BE2C (cell line): ENCODE results near the gene CALM1.

ENCODE experiments used
- DNase-seq: peaks from one replicate; pipeline ENCODE4 v3.0.0-alpha.2; 2020
- H3K27me3 ChIP-seq: fragments of 250-450 bp; sonication (Bioruptor Pico); 2 replicates; pipeline ENCODE4 v1.5.1; 2020; ENCODE audit warnings: mild to moderate bottlenecking
- H3K36me3 ChIP-seq: fragments of 250-450 bp; sonication (Bioruptor Pico); 2 replicates; pipeline ENCODE4 v1.5.1; 2020; ENCODE audit warnings: mild to moderate bottlenecking
- H3K4me1 ChIP-seq: fragments of 250-450 bp; sonication (Bioruptor Pico); 2 replicates; pipeline ENCODE4 v1.5.1; 2020
- H3K4me3 ChIP-seq: 2 replicates; pipeline ENCODE4 v1.5.1; 2011; ENCODE audit warnings: low read depth, low read length
- H3K9me3 ChIP-seq: fragments of 250-450 bp; sonication (Bioruptor Pico); 2 replicates; pipeline ENCODE4 v1.5.1; 2020
- TF ChIP-seq, protein P1 (sequence below): IDR thresholded peaks from 2 replicates; pipeline ENCODE4 v1.5.1; 2012; ENCODE audit warnings: mild to moderate bottlenecking, low read depth, low read length

Gene CALM1

DNA sequence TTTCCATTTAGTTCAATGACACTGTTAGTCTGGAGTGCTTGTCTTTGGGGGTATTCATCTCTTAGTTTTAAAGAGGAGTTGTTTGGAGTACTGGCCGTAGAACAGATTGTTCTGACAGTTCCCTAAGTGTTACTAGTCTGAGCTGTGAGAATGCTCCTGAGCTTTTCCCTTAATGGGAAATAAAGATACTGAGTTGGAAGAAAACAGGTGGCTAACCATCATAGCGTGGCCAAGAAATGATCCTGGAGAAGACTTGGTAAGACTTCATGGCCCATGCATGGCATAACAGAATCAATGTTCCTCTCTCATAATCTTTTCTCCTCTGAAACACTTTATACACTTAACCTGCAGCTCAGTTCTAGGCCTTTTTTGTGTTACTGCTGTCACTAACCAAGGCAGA lies 6.2 kb downstream of the CALM1 start:
- Histone ChIP-seq H3K4me3 (no peak overlapping the region), H3K9me3 (no peaks in the 10 kb centered on the region), H3K27me3 (no peaks in the 10 kb centered on the region), H3K36me3 (peaks cover 61% of the 10 kb centered on the region), H3K4me1 (no peaks in the 10 kb centered on the region)
- DNase-seq = no peak
- TF ChIP-seq, protein P1, sequence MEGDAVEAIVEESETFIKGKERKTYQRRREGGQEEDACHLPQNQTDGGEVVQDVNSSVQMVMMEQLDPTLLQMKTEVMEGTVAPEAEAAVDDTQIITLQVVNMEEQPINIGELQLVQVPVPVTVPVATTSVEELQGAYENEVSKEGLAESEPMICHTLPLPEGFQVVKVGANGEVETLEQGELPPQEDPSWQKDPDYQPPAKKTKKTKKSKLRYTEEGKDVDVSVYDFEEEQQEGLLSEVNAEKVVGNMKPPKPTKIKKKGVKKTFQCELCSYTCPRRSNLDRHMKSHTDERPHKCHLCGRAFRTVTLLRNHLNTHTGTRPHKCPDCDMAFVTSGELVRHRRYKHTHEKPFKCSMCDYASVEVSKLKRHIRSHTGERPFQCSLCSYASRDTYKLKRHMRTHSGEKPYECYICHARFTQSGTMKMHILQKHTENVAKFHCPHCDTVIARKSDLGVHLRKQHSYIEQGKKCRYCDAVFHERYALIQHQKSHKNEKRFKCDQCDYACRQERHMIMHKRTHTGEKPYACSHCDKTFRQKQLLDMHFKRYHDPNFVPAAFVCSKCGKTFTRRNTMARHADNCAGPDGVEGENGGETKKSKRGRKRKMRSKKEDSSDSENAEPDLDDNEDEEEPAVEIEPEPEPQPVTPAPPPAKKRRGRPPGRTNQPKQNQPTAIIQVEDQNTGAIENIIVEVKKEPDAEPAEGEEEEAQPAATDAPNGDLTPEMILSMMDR = no peak

DNA sequence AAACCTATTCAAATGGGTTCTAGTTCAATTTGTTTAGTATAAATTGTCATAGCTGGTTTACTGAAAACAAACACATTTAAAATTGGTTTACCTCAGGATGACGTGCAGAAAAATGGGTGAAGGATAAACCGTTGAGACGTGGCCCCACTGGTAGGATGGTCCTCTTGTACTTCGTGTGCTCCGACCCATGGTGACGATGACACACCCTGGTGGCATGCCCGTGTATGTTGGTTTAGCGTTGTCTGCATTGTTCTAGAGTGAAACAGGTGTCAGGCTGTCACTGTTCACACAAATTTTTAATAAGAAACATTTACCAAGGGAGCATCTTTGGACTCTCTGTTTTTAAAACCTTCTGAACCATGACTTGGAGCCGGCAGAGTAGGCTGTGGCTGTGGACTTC lies 8.3 kb downstream of the CALM1 start:
- peaks cover 59% of the 10 kb centered on the region for H3K36me3 ChIP-seq
- no peaks in the 10 kb centered on the region for H3K27me3 ChIP-seq
- TF ChIP-seq, protein P1 = no peak
- DNase-seq = no peak
- peaks cover 6% of the 10 kb centered on the region for H3K4me1 ChIP-seq
- H3K4me3 ChIP-seq = no peak overlapping the region
- H3K9me3 ChIP-seq = no peaks in the 10 kb centered on the region

DNA sequence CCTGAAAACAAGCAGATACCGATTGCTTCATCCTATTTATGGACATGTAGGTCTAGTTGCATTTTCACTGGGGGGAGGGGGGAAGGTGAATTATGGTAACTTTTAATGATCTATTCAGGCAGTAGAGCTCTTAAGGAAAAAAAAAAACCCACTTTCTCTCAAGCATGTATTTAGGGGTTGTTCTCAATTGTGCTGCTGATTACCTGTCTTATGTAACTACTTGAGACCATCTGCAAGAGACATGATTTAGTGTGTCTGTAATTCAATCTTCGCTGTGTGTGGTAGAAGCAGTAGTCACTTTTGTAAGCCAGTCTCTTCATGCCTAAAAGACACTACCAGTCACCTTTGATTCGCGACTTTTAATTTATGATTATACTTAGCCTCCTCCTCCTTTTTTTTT lies 8.9 kb downstream of the CALM1 start:
- no peak for DNase-seq
- no peaks in the 10 kb centered on the region for H3K27me3 ChIP-seq
- no peak overlapping the region for H3K4me3 ChIP-seq
- peaks cover 6% of the 10 kb centered on the region for H3K4me1 ChIP-seq
- no peaks in the 10 kb centered on the region for H3K9me3 ChIP-seq
- TF ChIP-seq, protein P1 = no peak
- peaks cover 53% of the 10 kb centered on the region for H3K36me3 ChIP-seq

DNA sequence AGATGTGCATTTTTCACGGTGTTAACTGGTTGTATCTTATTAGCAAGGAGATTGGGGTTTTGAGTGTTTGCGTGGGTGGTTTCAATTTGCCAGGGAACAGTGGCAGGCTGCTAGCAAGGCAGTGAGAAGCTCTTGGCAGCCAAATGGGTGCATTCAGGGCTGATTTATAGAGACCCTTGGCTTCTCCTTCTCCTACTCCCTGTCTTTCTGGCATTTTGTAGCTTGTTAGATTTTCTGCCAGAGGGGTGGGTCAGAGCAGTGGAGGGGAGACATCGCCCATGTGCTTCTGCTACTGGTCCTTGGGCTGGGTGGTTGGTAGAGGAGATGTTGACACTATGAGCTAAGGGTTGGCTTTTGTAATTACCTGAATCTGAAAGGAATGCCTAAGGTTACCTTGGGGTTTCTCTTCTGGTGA lies 9.6 kb downstream of the CALM1 start:
- H3K27me3 ChIP-seq = no peaks in the 10 kb centered on the region
- TF ChIP-seq, protein P1 = no peak
- H3K36me3 ChIP-seq = peaks cover 46% of the 10 kb centered on the region
- peaks cover 6% of the 10 kb centered on the region for H3K4me1 ChIP-seq
- no peaks in the 10 kb centered on the region for H3K9me3 ChIP-seq
- no peak overlapping the region for H3K4me3 ChIP-seq
- DNase-seq = no peak

DNA sequence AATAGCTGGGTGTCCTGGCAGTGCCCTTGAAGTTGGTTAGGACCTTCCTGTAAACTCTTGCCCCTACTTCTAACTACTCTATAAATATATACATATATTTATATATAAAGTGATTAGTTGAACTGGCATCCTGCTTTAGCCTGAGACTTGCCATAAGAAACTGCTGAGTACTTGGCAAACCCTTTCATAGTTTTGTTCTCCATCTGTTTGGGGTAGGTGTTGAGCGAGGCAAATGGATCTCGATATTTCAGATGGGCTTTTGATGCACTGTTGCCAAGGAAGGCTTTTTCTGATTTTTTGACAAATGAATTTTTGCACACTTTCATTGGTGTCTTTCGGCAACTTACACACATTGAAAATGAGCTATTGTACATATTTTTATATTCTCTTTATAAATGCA lies 10.4 kb downstream of the CALM1 start:
- Histone ChIP-seq H3K4me1 (peaks cover 6% of the 10 kb centered on the region), H3K4me3 (no peak overlapping the region), H3K9me3 (no peaks in the 10 kb centered on the region), H3K27me3 (no peaks in the 10 kb centered on the region), H3K36me3 (peaks cover 38% of the 10 kb centered on the region)
- TF ChIP-seq, protein P1 = no peak
- DNase-seq = no peak

DNA sequence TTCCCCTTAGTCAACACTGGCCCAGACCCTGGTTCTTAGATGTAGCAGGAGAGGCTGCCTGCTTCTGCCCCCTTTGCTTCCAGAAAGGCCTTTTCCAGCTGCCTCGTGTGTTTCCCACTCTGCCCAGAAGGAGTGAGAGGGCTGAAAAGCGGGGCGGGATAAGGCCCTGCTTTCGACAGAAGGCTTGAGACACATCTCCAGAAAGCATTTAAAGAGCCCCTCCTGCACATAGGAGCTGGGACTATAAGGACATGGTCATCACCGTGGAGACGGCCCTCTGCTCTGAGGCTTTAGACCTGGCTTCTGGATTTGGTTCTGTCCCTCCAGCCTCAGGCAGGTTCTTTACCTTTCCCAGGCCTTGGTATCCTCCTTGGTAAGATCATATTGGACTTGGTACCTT lies 11.9 kb downstream of the CALM1 start:
- Histone ChIP-seq H3K27me3 (no peaks in the 10 kb centered on the region), H3K4me1 (peaks cover 6% of the 10 kb centered on the region), H3K9me3 (no peaks in the 10 kb centered on the region), H3K36me3 (peaks cover 23% of the 10 kb centered on the region), H3K4me3 (no peak overlapping the region)
- no peak for DNase-seq
- TF ChIP-seq, protein P1 = no peak
